Uterus (tissue), 4 donors: ENCODE results near the gene PLA2G4C. TPM values are rescaled to one million over a fixed set of nuclear protein-coding genes. Genes with fewer than 3 reads are reported as not detected.

Source experiments
- DNase-seq, 2 donors: peaks; one replicate each; pipeline ENCODE4 v3.0.0-alpha.2; 2019 to 2020
- H3K27ac ChIP-seq, 2 donors: fragments of 200-600 bp; sonication (generic); 1 replicate in 1 of 2; 2 replicates in 1 of 2; pipeline ENCODE4 v1.5.1; 2016 to 2018
- H3K27me3 ChIP-seq, 2 donors: fragments of 200-600 bp; sonication (generic); one replicate each; pipeline ENCODE4 v1.5.1; 2018 to 2019; ENCODE audit warnings: control low read depth in 1 of 2
- H3K36me3 ChIP-seq, 2 donors: fragments of 200-600 bp; sonication (generic); one replicate each; pipeline ENCODE4 v1.5.1; 2019; ENCODE audit warnings: control low read depth in 1 of 2
- H3K4me1 ChIP-seq, 2 donors: fragments of 200-600 bp; sonication (generic); one replicate each; pipeline ENCODE4 v1.5.1; 2018 to 2019; ENCODE audit warnings: control low read depth in 1 of 2
- H3K4me3 ChIP-seq, 2 donors: fragments of 200-600 bp; sonication (generic); 1 replicate in 1 of 2; 2 replicates in 1 of 2; pipeline ENCODE4 v1.5.1; 2018 to 2019; ENCODE audit warnings: mild to moderate bottlenecking in 1 of 2
- H3K9me3 ChIP-seq, 2 donors: fragments of 200-600 bp; sonication (generic); one replicate each; pipeline ENCODE4 v1.5.1; 2019; ENCODE audit warnings: control low read depth in 1 of 2
- CTCF ChIP-seq, 4 experiments: fragments of 200-600 bp in 2 of 4; fragments of 450-650 bp in 2 of 4; sonication (generic) in 2 of 4; IDR thresholded peaks; one replicate each; pipeline ENCODE4 v1.5.1; 2016 to 2019; ENCODE audit warnings: antibody characterized with exemption in 4 of 4, mild to moderate bottlenecking in 2 of 4, moderate library complexity in 1 of 4
- POLR2A ChIP-seq, 2 donors: fragments of 450-650 bp; IDR thresholded peaks; one replicate each; pipeline ENCODE4 v1.6.1; 2016; ENCODE audit warnings: antibody characterized with exemption in 2 of 2, mild to moderate bottlenecking in 1 of 2, moderate library complexity in 1 of 2
- intact Hi-C: fragments of 100-400 bp; cut with DNase I; formaldehyde crosslinking; loops from one replicate; pipeline ENCODE4 v1.15.1; 2023; ENCODE audit warnings: low total_unique reads
- total RNA-seq, 4 donors: library from RNA; depleted of rRNA in 3 of 4; stranded (reverse); fragments of >200 nt in 3 of 4; gene quantifications; one replicate each; pipeline versions ENCODE4 v1.1.0 to v1.2.4, GENCODE V29; 2014 to 2023
- donor health status: DM: yes; HTN: yes; CAD: no.

Gene PLA2G4C
- total RNA-seq, 4 donors from 2014 or later: 2.1 to 15.6 (median 5.3) TPM

DNA sequence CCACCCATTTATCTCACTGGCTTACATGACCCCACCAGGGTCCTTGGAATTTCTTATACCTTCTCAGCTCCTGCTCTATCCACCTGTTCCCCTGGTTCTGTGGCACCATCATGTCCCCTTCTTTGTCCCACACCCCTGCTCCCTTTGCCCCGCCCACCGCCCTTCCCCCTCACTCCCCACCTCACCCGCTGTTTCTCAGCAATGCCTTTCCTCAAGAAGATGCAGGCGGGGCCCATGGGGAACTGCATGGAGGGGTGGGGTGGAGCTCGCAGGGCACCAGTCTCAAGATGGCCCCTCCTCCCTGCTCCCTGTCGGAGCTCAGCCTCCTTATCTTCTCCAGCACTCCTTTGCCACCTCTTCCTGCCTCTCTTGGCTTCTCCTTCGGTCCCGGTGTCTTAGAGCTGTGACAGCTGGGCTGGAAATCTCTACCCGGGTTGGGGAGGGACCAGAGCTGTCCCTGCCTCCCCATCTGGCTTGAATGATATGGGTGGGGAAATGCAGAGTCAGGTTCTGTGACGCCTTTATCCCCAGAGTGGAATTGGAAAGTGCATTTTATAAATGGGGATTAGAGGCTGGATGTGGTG is 66.8 kb downstream of the PLA2G4C start, which contains the start of gene CABP5:
Gene CABP5 (minus strand): TSS at position 405 of the 584 bp plus-strand sequence. CDS start 157 bp downstream, at position 248.
- Histone ChIP-seq H3K27me3 (no peaks in the 10 kb centered on the region), H3K36me3 (no peaks in the 10 kb centered on the region), H3K4me1 (no peaks in the 10 kb centered on the region), H3K4me3 (no peak within 1 kb of the TSS), H3K9me3 (no peaks in the 10 kb centered on the region), H3K27ac (no peak within 1 kb of the TSS)
- intact Hi-C loops: no loop called here
- TF ChIP-seq POLR2A (IDR thresholded peaks at IDR 0.05) (no peak), CTCF (IDR thresholded peaks at IDR 0.05) (no peak)
- no peak for DNase-seq

- DNase-seq: no peak
These were observed 68.6 kb downstream of the PLA2G4C start for GRCh38 chr19:48041877-48042580.

DNA sequence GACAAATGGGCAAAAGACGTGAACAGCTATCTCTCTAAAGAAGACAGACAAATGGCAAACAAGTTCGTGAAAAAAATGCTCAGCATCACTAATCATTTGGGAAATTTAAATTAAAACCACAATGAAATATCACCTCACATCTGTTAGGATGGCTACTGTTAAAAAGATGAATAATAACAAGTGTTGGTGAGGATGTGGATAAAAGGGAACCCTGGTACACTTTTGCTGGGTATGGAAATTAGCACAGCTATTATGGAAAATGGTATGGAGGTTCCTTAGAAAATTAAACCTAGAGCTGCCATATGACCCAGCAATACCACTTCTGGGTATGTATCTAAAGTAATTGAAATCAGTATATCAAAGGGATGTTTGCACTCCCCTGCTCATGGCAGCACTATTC is 73.9 kb downstream of the PLA2G4C start:
- no peaks in the 10 kb centered on the region for H3K36me3 ChIP-seq
- H3K27ac ChIP-seq: no peak overlapping the region
- H3K4me3 ChIP-seq: no peak overlapping the region
- H3K4me1 ChIP-seq: no peaks in the 10 kb centered on the region
- H3K27me3 ChIP-seq: no peaks in the 10 kb centered on the region
- no peaks in the 10 kb centered on the region for H3K9me3 ChIP-seq
- intact Hi-C loops: no loop called here
- no peak for DNase-seq
- TF ChIP-seq CTCF (IDR thresholded peaks at IDR 0.05) (no peak), POLR2A (IDR thresholded peaks at IDR 0.05) (no peak)

More at GRCh38 chr19:48041877-48042580, 68.6 kb downstream of the PLA2G4C start:
- no peak for TF ChIP-seq POLR2A (IDR thresholded peaks at IDR 0.05)
- TF ChIP-seq CTCF (IDR thresholded peaks at IDR 0.05): no peak
- no peak overlapping the region for H3K27ac ChIP-seq
- no peaks in the 10 kb centered on the region for H3K9me3 ChIP-seq
- H3K36me3 ChIP-seq: no peaks in the 10 kb centered on the region
- no peaks in the 10 kb centered on the region for H3K27me3 ChIP-seq
- no peaks in the 10 kb centered on the region for H3K4me1 ChIP-seq
- intact Hi-C loops: no loop called here
- H3K4me3 ChIP-seq: no peak overlapping the region

DNA sequence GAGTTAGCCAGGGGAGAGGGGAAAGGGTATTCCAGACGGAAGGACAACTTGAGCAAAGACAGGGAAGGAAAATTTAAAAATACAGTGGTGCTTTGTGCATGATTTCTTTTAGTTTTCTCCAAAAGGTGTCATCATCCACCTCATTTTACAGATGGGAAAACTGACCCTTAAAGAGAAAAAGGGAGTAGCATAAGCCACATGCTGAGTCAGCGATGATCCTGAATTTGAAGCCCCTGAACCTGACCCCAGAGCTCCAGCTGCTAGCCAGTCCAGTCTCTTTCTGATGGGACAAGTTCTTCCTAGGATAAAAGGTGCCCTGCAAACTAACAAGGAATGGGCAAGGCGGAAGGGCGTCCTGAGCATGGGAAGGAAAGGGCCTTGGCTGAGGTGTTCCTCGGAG is 77.0 kb downstream of the PLA2G4C start:
- H3K27me3 ChIP-seq: no peaks in the 10 kb centered on the region
- H3K9me3 ChIP-seq: no peaks in the 10 kb centered on the region
- no peak for DNase-seq
- intact Hi-C loops: no loop called here
- H3K4me1 ChIP-seq: no peaks in the 10 kb centered on the region
- H3K4me3 ChIP-seq: no peak overlapping the region
- no peak overlapping the region for H3K27ac ChIP-seq
- TF ChIP-seq CTCF (IDR thresholded peaks at IDR 0.05) (no peak), POLR2A (IDR thresholded peaks at IDR 0.05) (no peak)
- no peaks in the 10 kb centered on the region for H3K36me3 ChIP-seq

GRCh38 chr19:48030073-48030472 is 80.5 kb downstream of the PLA2G4C start:
- TF ChIP-seq CTCF (IDR thresholded peaks at IDR 0.05) (no peak), POLR2A (IDR thresholded peaks at IDR 0.05) (no peak)
- intact Hi-C loops: no loop called here
- no peaks in the 10 kb centered on the region for H3K36me3 ChIP-seq

More at GRCh38 chr19:48030073-48030472, 80.5 kb downstream of the PLA2G4C start:
- Histone ChIP-seq H3K27ac (no peak overlapping the region), H3K4me3 (no peak overlapping the region), H3K27me3 (no peaks in the 10 kb centered on the region), H3K4me1 (no peaks in the 10 kb centered on the region), H3K9me3 (no peaks in the 10 kb centered on the region)
- no peak for DNase-seq
